Measurements from ENCODE around the gene APCDD1L.

The APCDD1L gene

GRCh38 chr20:58483470-58483869, 31.7 kb downstream of the APCDD1L start:
- no peak for DNase-seq

GRCh38 chr20:58483051-58483450, 32.1 kb downstream of the APCDD1L start:
- no peak for DNase-seq

- no peak for DNase-seq
These were observed 32.8 kb downstream of the APCDD1L start for GRCh38 chr20:58482416-58482815.

- DNase-seq, result no peak
These were observed 33.6 kb downstream of the APCDD1L start for GRCh38 chr20:58481481-58482021.

GRCh38 chr20:58480551-58481336, 34.5 kb downstream of the APCDD1L start:
- peak; percentile 83 for DNase-seq

- DNase-seq, result no peak
These were observed 35.3 kb downstream of the APCDD1L start for GRCh38 chr20:58479726-58480440.

GRCh38 chr20:58478141-58478805, 36.9 kb downstream of the APCDD1L start:
- DNase-seq, result no peak

GRCh38 chr20:58475466-58475865, 39.7 kb downstream of the APCDD1L start:
- DNase-seq, result no peak

- DNase-seq, result no peak
These were observed 41.5 kb downstream of the APCDD1L start for GRCh38 chr20:58473453-58474425.

GRCh38 chr20:58472273-58473018, 42.8 kb downstream of the APCDD1L start:
- DNase-seq, result no peak

GRCh38 chr20:58471193-58472164, 43.7 kb downstream of the APCDD1L start:
- no peak for DNase-seq

- no peak for DNase-seq
These were observed 44.6 kb downstream of the APCDD1L start for GRCh38 chr20:58470336-58471192.

- DNase-seq, result no peak
These were observed 45.6 kb downstream of the APCDD1L start for GRCh38 chr20:58469616-58470015.

GRCh38 chr20:58467572-58468527, 47.3 kb downstream of the APCDD1L start:
- no peak for DNase-seq

- no peak for DNase-seq
These were observed 48.2 kb downstream of the APCDD1L start for GRCh38 chr20:58466729-58467571.

GRCh38 chr20:58466095-58466708, 49.0 kb downstream of the APCDD1L start:
- no peak for DNase-seq

- DNase-seq, result no peak
These were observed 50.4 kb downstream of the APCDD1L start for GRCh38 chr20:58464838-58465237.
